Stomach (tissue), 9 donors: ENCODE results near the gene CNOT2. TPM values are rescaled to one million over a fixed set of nuclear protein-coding genes. Genes with fewer than 3 reads are reported as not detected.

Source experiments
- DNase-seq, 2 donors: peaks; one replicate each; pipeline versions ENCODE4 v3.0.0 to v3.0.0-alpha.2; 2013 to 2019
- H3K27ac ChIP-seq, 5 donors: fragments of 200-600 bp in 4 of 5; sonication (generic) in 4 of 5; one replicate each; pipeline ENCODE4 v1.5.1; 2013 to 2019; ENCODE audit warnings: mild to moderate bottlenecking in 1 of 5, moderate library complexity in 1 of 5
- H3K27me3 ChIP-seq, 3 donors: fragments of 200-600 bp; sonication (generic); one replicate each; pipeline ENCODE4 v1.5.1; 2017 to 2019; ENCODE audit warnings: mixed run types in 1 of 3
- H3K36me3 ChIP-seq, 4 donors: fragments of 200-600 bp; sonication (generic); 1 replicate in 3 of 4; 2 replicates in 1 of 4; pipeline ENCODE4 v1.5.1; 2016 to 2019
- H3K4me1 ChIP-seq, 4 donors: fragments of 200-600 bp; sonication (generic); one replicate each; pipeline ENCODE4 v1.5.1; 2016 to 2019
- H3K4me3 ChIP-seq, 4 donors: fragments of 200-600 bp; sonication (generic) in 3 of 4; one replicate each; pipeline ENCODE4 v1.5.1; 2016 to 2019; ENCODE audit warnings: mild to moderate bottlenecking in 1 of 4
- H3K9me3 ChIP-seq, 4 donors: fragments of 200-600 bp; sonication (generic); one replicate each; pipeline ENCODE4 v1.5.1; 2016 to 2019
- CTCF ChIP-seq, 7 experiments: fragments of 450-650 bp in 4 of 7; fragments of 200-600 bp in 3 of 7; sonication (generic) in 3 of 7; IDR thresholded peaks; one replicate each; pipeline ENCODE4 v1.5.1; 2016 to 2019; ENCODE audit warnings: antibody characterized with exemption in 7 of 7, control low read depth in 2 of 7, mild to moderate bottlenecking in 1 of 7
- EP300 ChIP-seq: sonication (generic); formaldehyde crosslinking; IDR thresholded peaks from one replicate; pipeline ENCODE4 v1.6.1; 2017; ENCODE audit warnings: antibody characterized with exemption
- POLR2A ChIP-seq, 4 donors: fragments of 450-650 bp; IDR thresholded peaks; one replicate each; pipeline ENCODE4 v1.6.1; 2016; ENCODE audit warnings: antibody characterized with exemption in 4 of 4, control low read depth in 2 of 4, mild to moderate bottlenecking in 1 of 4, moderate library complexity in 1 of 4
- POLR2AphosphoS5 ChIP-seq, 3 donors: sonication (generic); formaldehyde crosslinking; IDR thresholded peaks; one replicate each; pipeline ENCODE4 v1.6.1; 2016; ENCODE audit warnings: antibody characterized with exemption in 3 of 3
- WGBS, 5 donors: extraction: QIAGEN DNeasy Blood & Tissue Kit in 3 of 5; methylation state at CpG; one replicate each; pipeline versions ENCODE4 v1.1.5 to v1.1.7; 2013 to 2018; 5-methylcytosine and 5-hydroxymethylcytosine counted together
- intact Hi-C: fragments of 100-400 bp; cut with DNase I; formaldehyde crosslinking; loops from one replicate; pipeline ENCODE4 v1.15.1; 2023; ENCODE audit warnings: low total_unique reads
- polyA plus RNA-seq, 3 donors: library from polyadenylated mRNA; stranded (reverse); fragments of 200-250 nt; gene quantifications; one replicate each; pipeline ENCODE4 v1.2.3, GENCODE V29; 2013
- total RNA-seq, 5 donors: library from RNA; depleted of rRNA; stranded (reverse); fragments of >200 nt; gene quantifications; one replicate each; pipeline versions ENCODE4 v1.1.0 to v1.2.3, GENCODE V29; 2014 to 2016
- donor health status: healthy with polysubstance abuse.
- donor health status: Bipolar disorder and iron deficiency.
- donor health status: healthy.

The CNOT2 gene
- total and polyA plus RNA-seq, 8 donors: 18.0 to 237 (median 60.0) TPM

DNA sequence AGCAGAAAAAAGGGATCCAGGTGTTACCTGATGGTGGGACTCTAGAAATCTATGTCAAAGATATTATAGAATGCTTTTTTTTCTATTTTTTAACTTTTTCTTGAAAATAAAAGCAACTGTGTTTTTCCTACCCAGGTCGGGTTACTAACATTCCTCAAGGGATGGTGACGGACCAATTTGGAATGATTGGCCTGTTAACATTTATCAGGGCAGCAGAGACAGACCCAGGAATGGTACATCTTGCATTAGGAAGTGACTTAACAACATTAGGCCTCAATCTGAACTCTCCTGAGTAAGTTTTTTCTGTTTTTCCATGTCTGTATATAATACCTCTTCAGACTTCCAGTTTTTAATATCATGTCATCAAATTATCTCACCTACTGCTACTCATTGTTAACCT, 95.3 kb downstream of the CNOT2 start:
- no peaks in the 10 kb centered on the region for H3K27me3 ChIP-seq
- no peak for TF ChIP-seq EP300
- TF ChIP-seq POLR2A (IDR thresholded peaks at IDR 0.05): no peak
- no peak for TF ChIP-seq CTCF (IDR thresholded peaks at IDR 0.05)
- TF ChIP-seq POLR2AphosphoS5 (IDR thresholded peaks at IDR 0.05): no peak
- no peak overlapping the region for H3K4me3 ChIP-seq
- 90 to 97% (median 94%) methylated on average over 2 of the region's 2 CpGs for WGBS, 5 donors
- no peak for DNase-seq
- intact Hi-C loops: no loop called here
- H3K27ac ChIP-seq: no peak overlapping the region
- H3K9me3 ChIP-seq: no peaks in the 10 kb centered on the region
- H3K4me1 ChIP-seq: no peaks in the 10 kb centered on the region
- peaks cover 28 to 88% (median 77%) of the 10 kb centered on the region in 4 donors for H3K36me3 ChIP-seq

DNA sequence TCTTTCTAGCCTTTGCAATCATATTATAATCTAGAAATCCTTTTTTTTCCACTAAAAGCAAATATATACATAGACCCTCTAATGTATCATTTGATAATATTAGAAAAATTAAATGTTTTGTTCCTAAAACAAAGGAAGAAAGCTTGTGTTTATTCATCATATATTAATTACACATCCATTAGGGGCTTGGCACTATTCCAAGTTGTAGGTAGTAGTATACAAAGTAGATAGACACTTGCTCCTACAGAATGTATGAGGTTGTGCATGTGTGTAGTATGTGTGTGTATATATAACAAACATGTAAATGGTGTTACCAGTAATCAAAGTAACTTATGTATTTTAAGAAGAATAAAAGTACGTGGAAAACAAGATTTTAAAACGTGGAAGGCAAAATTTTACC, 107.8 kb downstream of the CNOT2 start:
- DNase-seq: no peak
- H3K4me1 ChIP-seq: no peaks in the 10 kb centered on the region
- H3K27me3 ChIP-seq: no peaks in the 10 kb centered on the region
- intact Hi-C loops: no loop called here
- 92 to 100% (median 95%) methylated on average over 2 of the region's 2 CpGs for WGBS, 5 donors
- no peak overlapping the region for H3K27ac ChIP-seq
- no peak overlapping the region for H3K4me3 ChIP-seq
- H3K36me3 ChIP-seq: peaks cover 13 to 47% (median 43%) of the 10 kb centered on the region in 4 donors
- no peak for TF ChIP-seq CTCF (IDR thresholded peaks at IDR 0.05)
- TF ChIP-seq POLR2AphosphoS5 (IDR thresholded peaks at IDR 0.05): no peak
- no peak for TF ChIP-seq EP300
- no peak for TF ChIP-seq POLR2A (IDR thresholded peaks at IDR 0.05)
- H3K9me3 ChIP-seq: no peaks in the 10 kb centered on the region

DNA sequence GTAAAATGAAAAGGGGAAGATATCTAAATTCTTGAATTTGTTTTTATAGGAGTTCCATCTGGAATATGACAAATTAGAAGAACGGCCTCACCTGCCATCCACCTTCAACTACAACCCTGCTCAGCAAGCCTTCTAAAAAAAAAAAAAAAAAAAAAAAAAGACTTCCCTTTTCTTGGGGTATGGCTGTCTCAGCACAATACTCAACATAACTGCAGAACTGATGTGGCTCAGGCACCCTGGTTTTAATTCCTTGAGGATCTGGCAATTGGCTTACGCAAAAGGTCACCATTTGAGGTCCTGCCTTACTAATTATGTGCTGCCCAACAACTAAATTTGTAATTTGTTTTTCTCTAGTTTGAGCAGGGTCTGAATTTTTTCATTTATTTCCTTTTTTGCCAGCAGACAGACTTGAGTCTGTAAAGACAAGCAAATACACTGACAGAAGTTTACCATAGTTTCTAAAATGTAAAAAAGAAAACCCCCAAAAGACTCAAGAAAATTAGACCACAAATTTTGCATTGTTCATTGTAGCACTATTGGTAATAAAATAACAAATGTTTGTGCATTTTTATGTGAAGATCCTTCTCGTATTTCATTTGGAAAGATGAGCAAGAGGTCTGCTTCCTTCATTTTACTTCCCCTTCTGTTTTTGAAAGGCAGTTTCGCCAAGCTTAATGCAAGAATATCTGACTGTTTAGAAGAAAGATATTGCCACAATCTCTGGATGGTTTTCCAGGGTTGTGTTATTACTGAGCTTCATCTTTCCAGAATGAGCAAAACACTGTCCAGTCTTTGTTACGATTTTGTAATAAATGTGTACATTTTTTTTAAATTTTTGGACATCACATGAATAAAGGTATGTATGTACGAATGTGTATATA, 110.8 kb downstream of the CNOT2 start:
- Histone ChIP-seq H3K27ac (no peak overlapping the region), H3K4me1 (no peaks in the 10 kb centered on the region), H3K9me3 (no peaks in the 10 kb centered on the region), H3K36me3 (peaks cover 7 to 26% (median 23%) of the 10 kb centered on the region in 4 donors), H3K4me3 (no peak overlapping the region), H3K27me3 (no peaks in the 10 kb centered on the region)
- 90 to 94% (median 93%) methylated on average over 6 of the region's 6 CpGs for WGBS, 5 donors
- no peak for TF ChIP-seq CTCF (IDR thresholded peaks at IDR 0.05)
- no peak for TF ChIP-seq POLR2AphosphoS5 (IDR thresholded peaks at IDR 0.05)
- no peak for TF ChIP-seq POLR2A (IDR thresholded peaks at IDR 0.05)
- TF ChIP-seq EP300: no peak
- DNase-seq: no peak
- intact Hi-C loops: no loop called here

GRCh38 chr12:70354787-70355186, 111.6 kb downstream of the CNOT2 start:
- intact Hi-C loops: no loop called here
- H3K4me1 ChIP-seq: no peaks in the 10 kb centered on the region
- H3K27ac ChIP-seq: no peak overlapping the region
- no peak for DNase-seq
- TF ChIP-seq CTCF (IDR thresholded peaks at IDR 0.05) (no peak), EP300 (no peak), POLR2A (IDR thresholded peaks at IDR 0.05) (no peak), POLR2AphosphoS5 (IDR thresholded peaks at IDR 0.05) (no peak)
- H3K4me3 ChIP-seq: no peak overlapping the region
- peaks cover 7 to 26% (median 22%) of the 10 kb centered on the region in 4 donors for H3K36me3 ChIP-seq
- no peaks in the 10 kb centered on the region for H3K27me3 ChIP-seq
- H3K9me3 ChIP-seq: no peaks in the 10 kb centered on the region
- 78 to 87% (median 85%) methylated on average over 3 of the region's 3 CpGs for WGBS, 5 donors
